Measurements from ENCODE around the gene NOTCH1.

Gene NOTCH1

DNA sequence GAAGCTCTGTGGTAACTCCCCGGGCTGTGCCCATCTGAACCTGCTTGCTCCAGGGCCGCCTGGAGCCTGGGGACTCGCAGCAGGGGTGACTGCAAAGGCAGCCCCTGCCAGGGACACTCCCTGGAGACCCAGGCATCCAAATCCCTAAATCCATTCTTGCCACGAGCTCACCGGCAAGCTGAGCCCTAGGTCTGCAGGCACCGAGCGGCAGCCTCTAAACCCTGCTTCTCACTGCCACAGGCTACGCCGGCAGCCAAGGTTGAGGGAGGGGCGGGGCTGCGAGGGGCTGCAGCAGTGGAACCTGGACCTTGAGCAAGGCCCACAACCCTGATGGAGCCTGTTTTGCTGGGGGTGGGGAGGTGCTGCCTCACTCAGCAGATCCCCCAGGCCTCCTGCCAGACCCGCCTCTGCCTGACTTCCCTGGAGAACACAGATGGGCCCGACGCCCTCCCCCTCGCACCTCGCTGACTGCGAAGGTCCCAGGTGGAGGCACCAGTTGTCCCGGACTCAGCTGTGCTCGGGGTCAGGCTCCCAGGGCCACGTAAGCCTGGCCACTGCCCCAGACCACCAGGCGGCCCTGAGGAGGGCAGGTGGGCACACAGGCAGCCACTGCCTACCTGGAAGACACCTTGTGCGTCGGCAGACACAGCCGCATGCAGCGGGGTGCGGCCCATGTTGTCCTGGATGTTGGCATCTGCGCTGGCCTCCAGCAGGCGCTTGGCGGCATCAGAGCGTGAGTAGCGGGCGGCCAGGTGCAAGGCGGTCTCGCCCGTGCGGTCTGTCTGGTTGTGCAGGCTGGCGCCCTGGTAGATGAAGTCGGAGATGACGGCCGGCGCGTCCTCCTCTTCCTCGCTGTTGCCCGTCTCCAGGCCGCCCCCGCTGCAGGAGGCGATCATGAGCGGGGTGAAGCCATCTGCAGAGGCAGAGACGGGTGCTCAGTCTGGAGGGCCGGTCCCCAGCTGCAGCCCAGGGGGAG lies 45.6 kb downstream of the NOTCH1 start:
- no peak for DNase-seq

DNA sequence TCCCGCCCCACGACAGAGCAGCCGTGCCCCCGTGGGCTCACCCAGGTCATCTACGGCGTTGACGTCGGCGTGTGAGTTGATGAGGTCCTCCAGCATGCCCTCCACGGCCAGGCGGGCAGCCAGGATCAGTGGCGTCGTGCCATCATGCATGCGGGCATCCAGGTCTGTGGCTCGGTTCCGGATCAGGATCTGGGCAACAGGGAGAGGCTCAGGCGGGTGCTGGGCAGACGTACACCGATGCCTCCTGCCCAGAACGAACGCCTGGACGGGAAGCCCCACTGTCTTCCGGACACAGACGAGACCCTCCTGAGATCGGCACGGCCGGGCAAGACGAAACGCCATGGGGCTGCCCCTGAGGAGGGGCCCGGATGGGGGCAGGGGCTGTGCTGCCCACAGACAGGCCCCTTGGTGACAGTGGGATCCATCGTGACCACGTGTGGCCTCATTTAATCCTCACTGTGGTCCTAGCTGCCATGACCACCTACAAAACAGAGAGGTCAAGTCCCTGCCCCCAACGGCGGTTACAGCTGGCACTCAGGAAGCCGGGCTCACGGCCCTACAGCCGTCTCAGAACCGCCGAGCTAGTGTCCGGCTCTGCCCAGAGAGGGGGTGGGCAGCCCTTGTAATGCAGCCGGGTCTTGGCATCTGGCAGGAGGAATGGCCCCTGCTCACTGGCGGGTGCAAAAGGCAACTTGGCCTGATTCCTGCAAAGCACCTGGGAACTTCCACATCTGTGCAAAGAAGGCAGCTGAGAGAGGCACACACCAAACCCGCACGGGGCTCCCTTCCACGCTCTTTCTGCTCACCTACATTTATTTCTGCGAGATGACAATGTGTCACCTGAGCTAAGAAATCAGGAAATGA lies 46.5 kb downstream of the NOTCH1 start:
- DNase-seq: no peak

DNA sequence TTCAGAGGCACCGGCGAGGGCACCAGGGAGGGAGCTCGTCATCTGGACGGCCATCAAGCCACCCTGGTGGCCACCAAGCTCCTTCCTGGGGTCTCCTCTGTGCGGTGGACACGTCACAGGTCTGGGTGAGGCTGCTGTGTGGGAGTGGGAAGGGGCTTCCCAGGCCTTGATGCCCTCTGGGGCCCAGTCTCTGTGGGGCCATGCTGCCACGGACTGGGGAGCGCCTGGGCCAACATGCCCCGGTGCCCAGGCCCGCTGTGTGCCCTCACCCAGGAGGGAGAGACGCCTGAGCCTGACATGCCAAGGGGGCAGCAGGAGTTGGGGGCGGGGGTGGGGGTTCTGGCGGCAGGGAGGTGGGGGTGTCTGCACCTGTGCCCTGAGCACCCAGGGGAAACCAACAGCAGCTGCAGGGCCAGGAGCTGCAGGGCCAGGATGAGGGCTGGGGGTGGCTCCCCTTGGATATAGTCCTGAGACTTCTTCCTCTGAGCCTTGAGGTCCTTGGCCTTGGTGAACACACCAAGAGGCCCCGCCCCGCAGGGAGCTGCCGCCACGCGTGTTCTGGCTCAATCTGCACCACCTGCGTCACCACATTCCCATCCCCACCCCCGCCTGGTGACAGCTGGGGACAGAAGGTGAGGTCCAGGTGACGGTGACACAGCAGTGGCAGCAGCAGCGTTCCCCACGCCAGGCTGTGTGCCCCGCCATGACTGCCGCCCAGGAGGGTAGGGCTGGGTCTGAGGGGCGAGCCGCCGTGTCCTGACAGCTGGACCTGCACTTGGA lies 47.7 kb downstream of the NOTCH1 start:
- no peak for DNase-seq

DNA sequence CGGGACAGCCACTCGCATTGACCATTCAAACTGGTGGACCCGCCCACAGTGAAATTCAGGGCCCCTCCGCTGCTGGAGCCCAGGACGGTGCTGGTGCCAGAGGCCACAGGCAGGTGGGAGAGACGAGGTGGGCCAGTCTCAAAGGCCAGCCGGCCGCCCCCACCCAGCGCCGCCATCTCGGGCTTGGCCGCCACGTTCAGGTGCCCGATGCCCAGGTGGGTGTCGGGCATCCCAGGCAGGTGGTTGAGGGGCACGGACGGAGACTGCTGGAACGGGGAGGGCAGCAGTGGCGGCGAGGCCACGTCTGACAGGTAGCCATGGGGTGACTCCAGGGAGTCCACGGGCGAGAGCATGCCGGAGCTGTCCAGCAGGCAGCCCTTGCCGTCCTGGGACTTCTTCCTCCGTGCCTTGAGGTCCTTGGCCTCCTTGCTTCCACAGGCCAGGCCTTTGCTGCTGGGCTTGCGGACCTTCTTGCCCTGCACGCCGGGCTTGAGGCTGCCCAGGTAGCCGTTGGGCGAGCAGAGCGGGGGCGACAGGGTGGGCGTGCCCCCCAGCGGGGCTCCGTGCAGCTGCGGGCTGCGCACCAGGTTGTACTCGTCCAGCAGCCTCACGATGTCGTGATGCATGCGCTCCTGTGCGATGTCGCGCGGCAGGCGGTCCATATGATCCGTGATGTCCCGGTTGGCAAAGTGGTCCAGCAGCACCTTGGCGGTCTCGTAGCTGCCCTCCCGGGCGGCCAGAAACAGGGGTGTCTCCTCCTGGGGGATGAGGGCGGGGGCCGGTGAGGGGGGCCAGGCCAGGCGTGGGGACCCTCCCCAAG lies 48.8 kb downstream of the NOTCH1 start:
- no peak for DNase-seq

DNA sequence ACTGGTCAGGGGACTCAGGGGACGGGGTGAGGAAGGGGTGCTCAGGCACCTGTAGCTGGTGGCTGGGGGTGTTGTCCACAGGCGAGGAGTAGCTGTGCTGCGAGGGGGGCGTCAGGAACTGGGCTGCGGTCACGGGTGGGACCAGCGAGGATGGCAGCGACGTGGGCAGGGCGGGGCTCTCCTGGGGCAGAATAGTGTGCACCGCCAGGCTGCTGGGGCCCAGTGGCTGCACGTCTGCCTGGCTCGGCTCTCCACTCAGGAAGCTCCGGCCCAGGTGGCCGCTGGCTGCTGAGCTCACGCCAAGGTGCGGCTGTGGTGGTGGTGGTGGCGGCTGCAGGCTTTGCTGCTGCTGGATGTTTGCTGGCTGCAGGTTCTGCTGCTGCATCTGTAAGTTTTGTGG lies 49.7 kb downstream of the NOTCH1 start:
- DNase-seq: no peak

DNA sequence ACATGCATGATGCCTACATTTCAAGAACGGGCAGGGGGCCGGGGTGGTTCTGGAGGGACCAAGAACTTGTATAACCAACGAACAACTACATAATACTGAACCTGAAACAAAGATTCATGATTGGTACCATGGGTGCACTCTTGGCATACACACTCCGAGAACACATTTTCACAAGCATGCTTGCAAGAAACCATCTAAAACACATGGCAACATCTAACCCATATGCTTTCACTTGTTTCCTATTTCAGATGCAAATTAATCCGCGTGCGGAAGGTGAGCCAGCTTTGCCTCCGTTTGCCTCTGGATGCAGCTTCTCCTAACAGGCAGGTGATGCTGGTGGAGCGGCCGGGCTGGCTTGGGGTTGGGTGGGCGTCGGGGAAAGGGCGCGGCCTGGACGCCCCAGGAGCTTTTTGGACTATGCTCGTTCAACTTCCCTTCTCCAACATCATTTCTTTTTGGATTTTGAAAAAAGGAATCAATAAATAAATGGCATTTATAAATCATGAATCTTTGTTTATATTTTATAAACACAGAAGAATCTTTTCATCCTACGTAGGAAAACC lies 50.5 kb downstream of the NOTCH1 start:
- DNase-seq: no peak

DNA sequence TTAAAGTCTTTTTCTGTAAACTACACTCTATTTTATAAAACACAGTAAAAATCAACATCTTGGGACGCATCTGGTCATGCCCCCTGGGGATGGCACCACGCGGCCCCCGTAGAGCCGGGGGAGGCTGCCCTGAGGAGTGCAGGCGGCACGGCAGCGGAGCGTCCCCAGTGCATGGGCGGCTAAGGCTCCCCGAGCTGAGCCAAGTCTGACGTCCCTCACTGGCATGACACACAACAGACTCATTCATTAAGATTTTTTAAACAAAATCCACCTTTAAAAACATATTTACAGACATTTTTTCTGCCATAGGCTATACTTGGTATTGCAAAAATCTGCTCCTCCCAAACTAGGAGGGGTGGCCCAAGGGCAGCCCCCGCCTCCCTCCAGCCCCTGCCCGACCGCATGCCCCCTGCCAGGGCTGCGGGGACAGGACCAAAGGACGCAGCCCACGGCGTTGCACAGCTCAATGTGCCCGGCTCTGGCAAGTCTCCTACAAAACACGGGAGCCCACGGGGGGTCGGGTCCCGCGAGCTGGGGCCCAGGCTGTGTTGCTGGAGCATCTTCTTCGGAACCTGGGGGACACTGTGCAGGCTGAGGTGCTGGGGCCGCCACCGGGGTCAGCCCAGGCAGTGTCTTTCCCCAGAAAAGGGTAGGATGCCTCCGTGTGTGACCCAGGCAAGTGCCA lies 51.2 kb downstream of the NOTCH1 start:
- no peak for DNase-seq

DNA sequence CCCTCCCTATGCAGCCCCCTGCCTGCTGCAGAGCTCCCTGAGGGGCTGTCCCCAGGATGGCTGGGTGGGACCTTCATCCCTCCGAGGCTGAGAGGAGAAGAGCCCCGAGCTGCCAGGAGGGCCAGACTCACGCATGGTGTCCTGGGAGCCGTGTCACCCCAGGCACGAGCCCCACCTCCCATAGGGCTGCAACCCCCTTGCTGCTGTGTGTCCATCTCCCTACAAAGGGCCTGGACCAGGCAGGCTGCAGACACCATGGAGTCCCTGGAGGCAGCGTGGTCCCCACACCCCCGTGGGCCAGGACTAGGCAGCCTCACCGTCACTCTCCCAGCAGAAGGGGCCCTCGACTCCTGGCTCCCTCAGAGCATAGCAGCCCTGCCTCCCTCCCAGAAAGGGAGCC lies 51.8 kb downstream of the NOTCH1 start:
- DNase-seq: no peak

DNA sequence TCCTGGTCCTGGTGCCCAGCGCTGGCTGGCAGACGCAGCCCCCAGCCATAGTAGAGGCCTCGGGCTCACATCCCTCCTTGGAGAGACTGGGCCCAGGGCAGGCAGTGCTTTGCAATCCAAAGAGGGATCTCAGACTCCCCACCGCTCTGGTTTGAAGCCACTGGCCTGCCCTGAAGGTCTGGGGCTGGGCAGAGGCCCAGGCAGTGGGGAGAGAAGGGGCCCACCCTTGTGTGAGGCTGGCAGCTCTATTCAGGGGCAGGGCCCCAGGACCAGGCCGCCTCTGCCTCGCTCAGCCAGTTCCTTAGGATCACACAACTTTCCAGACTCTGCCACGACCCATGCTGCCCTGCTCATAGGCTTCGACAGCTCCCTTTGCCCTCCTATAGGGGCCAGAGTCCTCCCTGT lies 52.3 kb downstream of the NOTCH1 start:
- DNase-seq: no peak

DNA sequence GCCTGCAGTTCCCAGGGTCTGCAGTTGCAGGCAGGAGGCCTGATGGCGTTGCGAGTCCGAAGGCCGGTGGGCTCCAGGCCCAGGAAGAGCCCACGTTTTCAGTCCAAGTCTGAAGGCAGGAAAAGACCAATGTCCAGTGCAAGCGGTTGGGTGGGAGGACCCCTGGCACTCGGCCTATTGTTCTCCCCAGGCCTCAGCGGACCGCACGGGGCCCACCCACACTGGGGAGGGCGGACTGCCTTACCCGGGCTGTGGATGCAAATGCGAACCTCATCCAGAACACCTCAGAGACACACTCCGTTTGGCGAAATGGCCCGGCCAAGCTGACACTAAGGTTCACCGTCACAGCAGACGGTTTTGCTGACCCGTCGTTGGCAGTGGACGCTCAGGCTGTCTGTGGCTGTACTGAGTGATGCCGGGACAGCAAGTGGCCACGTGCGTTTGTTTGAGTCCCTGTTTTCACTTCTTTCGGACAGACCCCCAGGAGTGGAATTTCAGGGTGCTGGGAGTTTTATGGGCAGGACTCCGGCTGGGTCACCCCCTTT lies 52.8 kb downstream of the NOTCH1 start:
- DNase-seq: no peak

DNA sequence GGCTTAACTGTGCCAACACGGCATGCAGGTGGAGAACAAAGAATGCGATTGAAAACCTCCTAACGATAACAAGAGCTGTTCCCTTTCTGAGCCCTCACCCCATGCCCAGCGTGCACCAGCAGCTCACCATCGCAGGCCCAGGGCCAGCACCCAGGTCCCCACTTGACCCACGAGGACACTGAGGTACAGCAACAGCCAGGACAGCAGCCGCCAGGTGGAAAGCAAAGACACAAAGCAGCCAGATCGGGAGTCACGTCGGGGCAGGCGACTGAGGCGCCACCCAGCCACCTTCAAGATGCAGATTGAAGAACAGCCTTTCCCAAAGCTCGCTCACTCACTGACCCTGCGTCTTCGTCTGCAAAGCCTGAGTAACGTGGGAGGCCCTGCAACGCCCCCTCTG lies 56.1 kb downstream of the NOTCH1 start:
- DNase-seq: no peak

DNA sequence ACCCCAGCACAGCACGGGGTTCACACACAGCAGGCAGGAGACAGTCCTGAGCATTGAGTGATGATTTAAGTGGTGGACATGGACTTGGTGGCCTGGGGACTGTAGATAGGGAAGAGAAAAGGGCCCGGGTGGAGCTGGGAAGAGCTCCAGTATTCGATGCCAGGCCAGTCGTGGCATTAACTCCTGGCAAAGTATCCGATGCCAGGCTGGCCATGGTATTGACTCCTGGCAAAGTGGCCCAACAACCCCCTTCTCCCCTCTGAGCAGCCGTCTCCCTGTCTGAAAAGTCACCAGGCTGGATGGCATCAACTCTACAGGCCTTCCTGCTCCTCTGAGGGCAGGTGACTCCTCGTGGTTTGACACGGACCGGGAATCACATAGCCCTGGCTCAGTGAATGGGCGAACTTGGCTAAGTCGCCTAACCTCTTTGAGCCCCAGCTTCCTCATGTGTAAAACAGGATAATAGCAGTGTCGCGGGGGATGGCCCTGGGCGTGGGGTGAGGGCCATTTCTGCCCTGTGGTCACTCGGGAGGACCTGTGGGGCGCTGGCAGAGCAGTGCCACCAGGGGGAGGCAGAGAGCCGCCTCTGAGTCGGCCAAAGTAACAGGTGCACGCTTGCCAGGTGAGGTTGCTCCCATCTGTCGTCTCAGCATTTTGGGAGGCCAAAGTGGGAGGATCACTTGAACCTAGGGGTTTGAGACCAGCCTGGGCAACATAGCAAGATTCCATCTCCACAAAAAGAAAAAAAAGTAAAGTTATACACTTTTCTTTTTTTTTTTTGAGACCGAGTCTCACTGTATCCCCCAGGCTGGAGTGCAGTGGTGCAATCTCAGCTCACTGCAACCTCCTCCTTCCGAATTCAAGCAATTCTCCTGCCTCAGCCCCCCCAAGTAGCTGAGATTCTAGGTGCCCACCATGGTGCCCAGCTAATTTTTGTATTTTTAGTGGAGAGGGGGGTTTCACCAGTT lies 57.3 kb downstream of the NOTCH1 start:
- peak; percentile 35 to 82 (median 67) for DNase-seq

DNA sequence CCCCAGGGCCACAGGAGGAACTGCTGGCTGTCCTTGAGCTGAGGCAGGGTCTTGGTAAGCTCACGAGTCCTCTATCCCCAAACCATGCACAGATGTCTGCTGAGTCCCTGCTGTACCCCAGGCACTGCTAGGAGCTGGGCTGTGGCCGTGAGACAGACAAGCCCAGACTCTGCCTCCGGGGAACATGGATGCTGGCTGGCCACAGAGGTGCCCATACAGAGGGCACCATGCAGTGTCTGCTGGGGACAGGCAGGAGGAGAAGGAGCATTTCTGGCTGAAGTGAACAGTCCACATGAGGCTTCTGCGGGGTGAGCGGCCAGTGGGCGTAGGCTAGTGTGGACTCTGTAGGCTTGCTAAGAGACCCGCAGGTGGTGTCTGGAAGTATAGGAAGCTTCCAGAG lies 58.2 kb downstream of the NOTCH1 start:
- DNase-seq: no peak

DNA sequence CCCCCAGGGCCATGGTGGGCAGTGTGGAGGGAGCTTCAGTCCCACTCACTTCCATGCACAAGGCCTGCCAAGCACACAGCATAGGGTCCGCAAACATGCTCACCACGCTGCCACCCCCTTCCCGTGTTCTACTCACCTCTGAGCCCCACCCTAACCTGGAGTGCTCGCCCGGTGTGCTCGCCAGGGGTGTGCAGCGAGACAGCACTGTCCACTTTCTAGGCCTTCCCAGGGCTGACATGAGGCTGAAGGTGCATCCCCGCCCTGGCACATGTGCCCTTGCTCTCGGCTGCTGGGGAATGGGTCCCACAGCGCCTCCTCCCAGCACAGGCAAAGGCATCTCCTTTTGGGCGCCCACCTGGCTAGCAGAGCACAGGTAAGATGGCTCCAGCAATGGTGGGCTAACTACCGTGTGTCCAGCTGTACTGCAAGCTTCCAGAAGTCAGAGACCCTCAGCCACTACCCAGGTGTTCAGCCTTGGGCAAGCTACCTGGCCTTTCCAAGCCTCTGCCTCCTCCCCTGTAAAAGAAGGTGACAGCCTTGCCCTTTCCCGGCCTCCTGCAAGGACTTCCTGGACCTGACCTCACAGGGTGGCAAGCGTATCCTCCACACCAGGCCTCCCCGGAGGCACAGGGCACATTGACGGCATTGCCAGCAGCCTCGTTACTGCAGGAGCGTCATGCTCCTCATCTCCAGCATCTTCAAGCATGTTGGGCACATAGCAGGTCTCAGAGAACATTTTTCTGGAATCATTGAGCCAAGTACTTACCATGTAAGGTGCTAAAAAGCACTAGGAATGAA lies 58.8 kb downstream of the NOTCH1 start:
- no peak for DNase-seq

DNA sequence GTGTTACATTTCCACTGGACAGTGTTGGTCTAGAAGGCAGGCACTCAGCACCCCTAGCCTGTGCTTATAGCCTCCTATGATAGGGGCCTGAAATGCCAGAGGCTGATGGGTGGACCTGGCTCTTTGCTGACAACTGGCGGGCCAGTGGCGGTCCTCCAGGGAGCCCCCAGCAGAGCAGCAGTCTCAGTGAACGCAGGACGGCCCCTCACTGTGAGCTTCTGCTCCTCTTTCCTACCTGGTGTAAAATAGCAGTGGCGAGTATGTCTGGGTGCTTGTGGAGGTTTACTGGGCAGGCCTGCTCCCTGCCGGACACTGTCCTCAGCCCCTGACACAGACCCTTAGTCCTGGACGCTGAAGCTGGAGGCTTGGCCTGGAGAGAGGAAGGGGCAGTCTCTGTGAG lies 59.7 kb downstream of the NOTCH1 start:
- DNase-seq: no peak

DNA sequence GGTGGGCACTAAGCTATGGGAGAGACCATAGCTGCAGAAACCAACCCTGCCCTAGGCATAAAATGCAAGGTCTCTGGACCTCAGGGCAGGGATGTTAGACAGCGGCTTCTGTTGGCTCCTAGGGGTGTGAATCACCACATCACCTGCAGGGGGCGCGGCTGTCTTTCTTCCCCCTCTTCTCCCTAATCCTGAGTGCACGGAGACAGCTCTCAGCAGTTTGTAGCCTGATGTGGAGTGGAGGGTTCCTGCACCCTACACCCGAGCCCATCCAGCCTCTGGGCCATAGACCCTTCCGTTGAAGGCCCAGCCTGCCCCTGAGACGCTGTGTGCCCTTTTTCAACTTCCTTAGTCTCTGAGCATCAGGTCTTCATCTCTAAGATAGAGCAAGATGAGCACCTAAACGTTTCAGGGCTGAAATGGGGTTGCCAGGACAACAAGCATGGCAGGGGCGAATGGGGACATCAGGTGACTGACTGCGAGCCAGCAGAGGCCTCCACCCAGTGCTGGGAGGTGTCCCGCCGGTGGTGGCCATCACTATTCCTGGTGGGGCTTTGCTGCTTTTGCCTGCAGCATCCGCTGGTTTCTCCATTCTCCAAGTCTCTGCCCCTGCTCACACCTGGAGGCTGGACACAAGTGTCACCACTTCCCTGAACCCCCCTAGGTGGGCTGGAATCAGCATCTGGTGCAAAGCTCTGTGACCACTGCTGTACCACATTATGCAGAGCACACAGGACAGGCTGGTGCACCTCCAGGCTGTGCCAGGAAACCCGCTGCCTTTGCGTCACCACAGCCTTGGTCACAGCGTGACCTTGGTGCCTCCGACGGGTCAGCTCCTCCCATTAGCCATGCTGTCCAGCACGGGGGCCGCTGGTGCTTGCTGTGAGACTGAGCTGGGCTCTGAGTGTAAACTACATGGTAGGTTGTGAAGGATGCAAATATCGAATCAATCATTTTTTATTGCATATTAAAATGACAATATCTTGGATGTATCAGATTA lies 60.5 kb downstream of the NOTCH1 start:
- peak; percentile 54 to 87 (median 76) for DNase-seq
